K562 (cell line): ENCODE data around the gene LRRC37B. TPM values are rescaled to one million over a fixed set of nuclear protein-coding genes. Genes with fewer than 3 reads are reported as not detected.

Experiments
- ARID2 ChIP-seq: fragments of 450-650 bp; IDR thresholded peaks from 2 replicates; pipeline ENCODE4 v1.6.1; 2017; ENCODE audit warnings: antibody characterized with exemption, mild to moderate bottlenecking
- CREB1 ChIP-seq, 2 experiments: sonication (generic) in 1 of 2; formaldehyde crosslinking in 1 of 2; IDR thresholded peaks; 2 replicates each; pipeline versions ENCODE4 v1.6.1 to v1.8.0; 2012 to 2022; ENCODE audit warnings: inconsistent platforms in 1 of 2, mild to moderate bottlenecking in 1 of 2, missing genetic modification reagents in 1 of 2, moderate library complexity in 1 of 2
- CREM ChIP-seq: IDR thresholded peaks from 2 replicates; pipeline ENCODE4 v1.6.1; 2014; ENCODE audit warnings: antibody characterized with exemption, low read depth
- CXXC5 ChIP-seq: fragments of 250-450 bp; sonication (Bioruptor Pico); IDR thresholded peaks from 2 replicates; pipeline ENCODE4 v1.8.0; 2022; ENCODE audit warnings: inconsistent platforms, mild to moderate bottlenecking, moderate library complexity
- DDX20 ChIP-seq: fragments of 450-650 bp; IDR thresholded peaks from 2 replicates; pipeline ENCODE4 v1.6.1; 2016; ENCODE audit warnings: missing genetic modification characterization, low read depth, mild to moderate bottlenecking, missing compliant biosample characterization, moderate library complexity
- ETS1 ChIP-seq: conservative IDR thresholded peaks from 2 replicates; pipeline ENCODE4 v1.6.1; 2011; ENCODE audit warnings: low read depth, mild to moderate bottlenecking, low read length; ENCODE audit not compliant: control insufficient read depth
- FOXK2 ChIP-seq, 2 experiments: fragments of 450-650 bp; IDR thresholded peaks in 1 of 2; conservative IDR thresholded peaks in 1 of 2; 2 replicates each; pipeline ENCODE4 v1.6.1; 2016; ENCODE audit warnings: low read depth in 2 of 2, mild to moderate bottlenecking in 1 of 2
- GATAD2B ChIP-seq: fragments of 450-650 bp; IDR thresholded peaks from 2 replicates; pipeline ENCODE4 v1.6.1; 2017; ENCODE audit warnings: mild to moderate bottlenecking, borderline replicate concordance
- HDAC8 ChIP-seq: fragments of 450-650 bp; IDR thresholded peaks from 2 replicates; pipeline ENCODE4 v1.6.1; 2016; ENCODE audit warnings: mild to moderate bottlenecking, missing genetic modification characterization, moderate library complexity, missing compliant biosample characterization
- LARP7 ChIP-seq: fragments of 450-650 bp; IDR thresholded peaks from 2 replicates; pipeline ENCODE4 v1.6.1; 2016
- MAZ ChIP-seq, 2 experiments: fragments of 450-650 bp in 1 of 2; sonication (generic) in 1 of 2; formaldehyde crosslinking; IDR thresholded peaks in 1 of 2; conservative IDR thresholded peaks in 1 of 2; 2 replicates each; pipeline versions ENCODE4 v1.4.0 to v1.5.0; 2020; ENCODE audit warnings: mild to moderate bottlenecking in 1 of 2, missing genetic modification reagents in 1 of 2
- MEF2A ChIP-seq: IDR thresholded peaks from 2 replicates; pipeline ENCODE4 v1.6.1; 2011; ENCODE audit warnings: low read depth, mild to moderate bottlenecking, low read length, moderate library complexity; ENCODE audit not compliant: control insufficient read depth
- MEIS2 ChIP-seq: fragments of 450-650 bp; IDR thresholded peaks from 2 replicates; pipeline ENCODE4 v1.6.1; 2014; ENCODE audit warnings: mild to moderate bottlenecking; ENCODE audit not compliant: partially characterized antibody
- NFE2L1 ChIP-seq: fragments of 450-650 bp; IDR thresholded peaks from 2 replicates; pipeline ENCODE4 v1.6.1; 2016; ENCODE audit warnings: missing genetic modification characterization, low read depth, mild to moderate bottlenecking, missing compliant biosample characterization, moderate library complexity, borderline replicate concordance
- NRF1 ChIP-seq, 2 experiments: fragments of 450-650 bp; IDR thresholded peaks in 1 of 2; conservative IDR thresholded peaks in 1 of 2; 2 replicates each; pipeline ENCODE4 v1.6.1; 2014; ENCODE audit warnings: mild to moderate bottlenecking in 2 of 2
- PREB ChIP-seq: sonication (generic); formaldehyde crosslinking; IDR thresholded peaks from 2 replicates; pipeline ENCODE4 v1.8.1; 2023; ENCODE audit warnings: mild to moderate bottlenecking, missing genetic modification reagents
- TBL1XR1 ChIP-seq, 2 experiments: IDR thresholded peaks; 2 replicates each; pipeline ENCODE4 v1.6.1; 2012; ENCODE audit warnings: improper control_type of control experiment in 2 of 2, low read length in 2 of 2, mild to moderate bottlenecking in 1 of 2
- ZNF134 ChIP-seq: fragments of 250-450 bp; sonication (Bioruptor Pico); conservative IDR thresholded peaks from 2 replicates; pipeline ENCODE4 v1.4.0; 2020
- ZNF263 ChIP-seq: sonication (generic); formaldehyde crosslinking; IDR thresholded peaks from 2 replicates; pipeline ENCODE4 v1.8.0; 2022; ENCODE audit warnings: mild to moderate bottlenecking, missing genetic modification reagents, borderline replicate concordance
- ZNF41 ChIP-seq: fragments of 250-450 bp; sonication (Bioruptor Pico); conservative IDR thresholded peaks from 2 replicates; pipeline ENCODE4 v1.4.0; 2020; ENCODE audit warnings: mild to moderate bottlenecking
- ZNF668 ChIP-seq: fragments of 250-450 bp; sonication (Bioruptor Pico); IDR thresholded peaks from 2 replicates; pipeline ENCODE4 v1.8.0; 2022; ENCODE audit warnings: mild to moderate bottlenecking, inconsistent platforms
- polyA plus RNA-seq, 8 experiments: library from polyadenylated mRNA; depleted of rRNA in 4 of 8; stranded (reverse) in 5 of 8; unstranded in 3 of 8; fragments of >200 nt; fragmentation: Nextera tagmentation in 2 of 8; fragmentation: Illumina TruSeq in 1 of 8; extraction: Ambion mirVana in 2 of 8; extraction: Trizol in 1 of 8; gene quantifications; 2 replicates each; pipeline versions ENCODE4 v1.2.1 to v1.2.3, GENCODE V29; 2011 to 2014; ENCODE audit warnings: inconsistent platforms in 1 of 8, missing spikeins in 1 of 8
- total RNA-seq, 7 experiments: library from RNA; depleted of rRNA in 6 of 7; stranded (reverse); fragments of >200 nt in 6 of 7; fragmentation: Illumina TruSeq in 2 of 7; extraction: Trizol in 2 of 7; gene quantifications; 2 replicates each; pipeline versions ENCODE4 v1.2.1 to v1.2.3, GENCODE V29; 2011 to 2021; ENCODE audit warnings: low replicate concordance in 1 of 7
- TF ChIP-seq, protein P1 (sequence below): fragments of 200-800 bp; sonication (Bioruptor generic); IDR thresholded peaks from 2 replicates; pipeline ENCODE4 v1.6.1; 2017; ENCODE audit warnings: missing genetic modification characterization, missing compliant biosample characterization
- TF ChIP-seq, protein P2 (sequence below): fragments of 250-450 bp; sonication (Bioruptor Pico); IDR thresholded peaks from 2 replicates; pipeline ENCODE4 v1.5.0; 2022; ENCODE audit warnings: mild to moderate bottlenecking

Gene LRRC37B
- total and polyA plus RNA-seq, 9 of the 15 experiments (the other 6 are each of a cell fraction or from before 2014, with no cell fraction given): 2.7 to 19.8 (median 12.4) TPM

DNA sequence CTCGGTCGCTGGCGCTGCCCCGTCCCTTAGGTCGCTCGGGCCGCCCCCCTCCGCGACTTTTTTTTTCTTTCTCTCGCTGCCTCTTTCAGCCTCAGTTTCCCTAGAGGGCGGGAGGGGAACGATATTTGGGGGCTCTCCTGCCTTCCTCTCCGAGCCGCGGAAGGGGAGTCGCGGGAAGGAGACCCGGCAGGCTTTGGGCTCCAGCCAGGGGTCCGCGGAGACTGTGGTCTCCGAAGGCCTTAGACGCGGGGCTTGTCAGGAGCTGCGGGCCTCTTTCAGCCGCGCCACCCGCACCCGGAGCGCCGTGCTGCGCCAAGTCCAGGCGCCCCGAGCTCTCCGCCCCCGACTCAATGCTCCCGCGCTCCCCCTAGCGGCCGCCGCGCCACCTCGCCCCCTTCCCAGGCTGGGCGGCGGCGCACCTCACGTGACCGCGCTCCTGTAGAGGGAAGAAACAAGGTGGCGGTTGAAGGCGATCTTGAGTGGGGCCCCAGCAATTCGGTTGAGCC lies at the start of gene LRRC37B (continued):
- no peak for TF ChIP-seq DDX20 (tag)
- 0 out of 2 replicates have a peak, but pooled peaks have one; percentile 22 for TF ChIP-seq CREB1 (IDR thresholded peaks at IDR 0.05)
- TF ChIP-seq CREB1 (CRISPR knock-in tag; IDR thresholded peaks at IDR 0.05): no peak
- peak; percentile 39 to 54; a peak in 3 of 4 replicates for TF ChIP-seq NRF1 (conservative IDR thresholded peaks at IDR 0.05 in 1 of 2, IDR thresholded peaks at IDR 0.05 in 1 of 2)
- TF ChIP-seq ARID2: no peak
- no peak for TF ChIP-seq ZNF134 (CRISPR knock-in tag)
- TF ChIP-seq, protein P1, sequence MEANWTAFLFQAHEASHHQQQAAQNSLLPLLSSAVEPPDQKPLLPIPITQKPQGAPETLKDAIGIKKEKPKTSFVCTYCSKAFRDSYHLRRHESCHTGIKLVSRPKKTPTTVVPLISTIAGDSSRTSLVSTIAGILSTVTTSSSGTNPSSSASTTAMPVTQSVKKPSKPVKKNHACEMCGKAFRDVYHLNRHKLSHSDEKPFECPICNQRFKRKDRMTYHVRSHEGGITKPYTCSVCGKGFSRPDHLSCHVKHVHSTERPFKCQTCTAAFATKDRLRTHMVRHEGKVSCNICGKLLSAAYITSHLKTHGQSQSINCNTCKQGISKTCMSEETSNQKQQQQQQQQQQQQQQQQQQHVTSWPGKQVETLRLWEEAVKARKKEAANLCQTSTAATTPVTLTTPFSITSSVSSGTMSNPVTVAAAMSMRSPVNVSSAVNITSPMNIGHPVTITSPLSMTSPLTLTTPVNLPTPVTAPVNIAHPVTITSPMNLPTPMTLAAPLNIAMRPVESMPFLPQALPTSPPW (CRISPR knock-in tag): peak; percentile 59
- TF ChIP-seq, protein P2, sequence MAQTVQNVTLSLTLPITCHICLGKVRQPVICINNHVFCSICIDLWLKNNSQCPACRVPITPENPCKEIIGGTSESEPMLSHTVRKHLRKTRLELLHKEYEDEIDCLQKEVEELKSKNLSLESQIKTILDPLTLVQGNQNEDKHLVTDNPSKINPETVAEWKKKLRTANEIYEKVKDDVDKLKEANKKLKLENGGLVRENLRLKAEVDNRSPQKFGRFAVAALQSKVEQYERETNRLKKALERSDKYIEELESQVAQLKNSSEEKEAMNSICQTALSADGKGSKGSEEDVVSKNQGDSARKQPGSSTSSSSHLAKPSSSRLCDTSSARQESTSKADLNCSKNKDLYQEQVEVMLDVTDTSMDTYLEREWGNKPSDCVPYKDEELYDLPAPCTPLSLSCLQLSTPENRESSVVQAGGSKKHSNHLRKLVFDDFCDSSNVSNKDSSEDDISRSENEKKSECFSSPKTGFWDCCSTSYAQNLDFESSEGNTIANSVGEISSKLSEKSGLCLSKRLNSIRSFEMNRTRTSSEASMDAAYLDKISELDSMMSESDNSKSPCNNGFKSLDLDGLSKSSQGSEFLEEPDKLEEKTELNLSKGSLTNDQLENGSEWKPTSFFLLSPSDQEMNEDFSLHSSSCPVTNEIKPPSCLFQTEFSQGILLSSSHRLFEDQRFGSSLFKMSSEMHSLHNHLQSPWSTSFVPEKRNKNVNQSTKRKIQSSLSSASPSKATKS (CRISPR knock-in tag): no peak
- peak; percentile 24; the same call in 1 of the 2 replicates for TF ChIP-seq GATAD2B
- no peak; a peak in 2 of 4 replicates for TF ChIP-seq FOXK2 (conservative IDR thresholded peaks at IDR 0.05 in 1 of 2, IDR thresholded peaks at IDR 0.05 in 1 of 2; ENCODE audit: low read depth in 2 of 2)
- TF ChIP-seq MAZ (CRISPR knock-in tag; conservative IDR thresholded peaks at IDR 0.05 in 1 of 2, IDR thresholded peaks at IDR 0.05 in 1 of 2): peak; percentile 77 to 97; a peak in 3 of 4 replicates
- TF ChIP-seq NFE2L1 (tag): no peak
- TF ChIP-seq ZNF668 (CRISPR knock-in tag): no peak
- TF ChIP-seq CXXC5 (CRISPR knock-in tag): peak; percentile 89
- 0 out of 2 replicates have a peak, but pooled peaks have one; percentile 18 for TF ChIP-seq ZNF41
- TF ChIP-seq MEIS2: no peak
- TF ChIP-seq ETS1: no peak
- no peak for TF ChIP-seq PREB (CRISPR knock-in tag)
- TF ChIP-seq MEF2A: no peak
- TF ChIP-seq HDAC8 (tag): no peak
- no peak for TF ChIP-seq LARP7
- TF ChIP-seq ZNF263: no peak
- no peak for TF ChIP-seq TBL1XR1 (IDR thresholded peaks at IDR 0.05; ENCODE audit: low read length in 2 of 2)
- TF ChIP-seq CREM: peak; percentile 70
